Measurements from ENCODE around the gene TMEM272. TPM values are rescaled to one million over a fixed set of nuclear protein-coding genes. Genes with fewer than 3 reads are reported as not detected.

Gene TMEM272
- total RNA-seq, 1 donor from 2014 or later: not detected

- H3K9me3 Mint-ChIP-seq (ENCODE audit: unreplicated experiment): no peaks in the 10 kb centered on the region
- H3K27me3 Mint-ChIP-seq (ENCODE audit: unreplicated experiment): peaks cover 36% of the 10 kb centered on the region
- H3K27ac Mint-ChIP-seq (ENCODE audit: unreplicated experiment): no peak overlapping the region
- H3K4me1 Mint-ChIP-seq (ENCODE audit: unreplicated experiment): peaks cover 6% of the 10 kb centered on the region
- TF ChIP-seq, protein P1, sequence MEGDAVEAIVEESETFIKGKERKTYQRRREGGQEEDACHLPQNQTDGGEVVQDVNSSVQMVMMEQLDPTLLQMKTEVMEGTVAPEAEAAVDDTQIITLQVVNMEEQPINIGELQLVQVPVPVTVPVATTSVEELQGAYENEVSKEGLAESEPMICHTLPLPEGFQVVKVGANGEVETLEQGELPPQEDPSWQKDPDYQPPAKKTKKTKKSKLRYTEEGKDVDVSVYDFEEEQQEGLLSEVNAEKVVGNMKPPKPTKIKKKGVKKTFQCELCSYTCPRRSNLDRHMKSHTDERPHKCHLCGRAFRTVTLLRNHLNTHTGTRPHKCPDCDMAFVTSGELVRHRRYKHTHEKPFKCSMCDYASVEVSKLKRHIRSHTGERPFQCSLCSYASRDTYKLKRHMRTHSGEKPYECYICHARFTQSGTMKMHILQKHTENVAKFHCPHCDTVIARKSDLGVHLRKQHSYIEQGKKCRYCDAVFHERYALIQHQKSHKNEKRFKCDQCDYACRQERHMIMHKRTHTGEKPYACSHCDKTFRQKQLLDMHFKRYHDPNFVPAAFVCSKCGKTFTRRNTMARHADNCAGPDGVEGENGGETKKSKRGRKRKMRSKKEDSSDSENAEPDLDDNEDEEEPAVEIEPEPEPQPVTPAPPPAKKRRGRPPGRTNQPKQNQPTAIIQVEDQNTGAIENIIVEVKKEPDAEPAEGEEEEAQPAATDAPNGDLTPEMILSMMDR (IDR thresholded peaks at IDR 0.05): no peak
- H3K36me3 Mint-ChIP-seq (ENCODE audit: unreplicated experiment): no peaks in the 10 kb centered on the region
- no peak for DNase-seq (ENCODE audit: extremely low spot score, unreplicated experiment)
- no peak overlapping the region for H3K4me3 Mint-ChIP-seq (ENCODE audit: unreplicated experiment)
These were observed 22.7 kb downstream of the TMEM272 start for GRCh38 chr13:51822106-51822815.

DNA sequence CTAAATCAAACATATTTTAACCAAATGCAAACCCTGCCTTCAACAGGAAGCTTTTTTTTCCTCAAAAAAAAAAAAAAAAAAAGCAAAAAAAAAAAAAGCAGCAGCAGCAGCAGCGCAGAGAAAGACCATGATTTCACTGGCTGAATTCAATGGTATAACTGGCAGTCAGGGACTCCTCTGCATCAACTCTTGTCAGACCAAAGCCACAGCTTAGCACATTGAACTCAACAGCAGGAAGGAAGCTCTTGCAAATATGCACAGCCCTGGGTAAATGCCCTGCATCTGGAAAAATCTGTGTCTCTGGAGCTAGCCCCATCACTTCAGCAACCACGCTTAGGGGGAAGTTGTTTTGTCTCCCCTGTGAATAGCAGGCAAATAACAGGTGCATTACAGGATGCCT is 23.4 kb downstream of the TMEM272 start:
- Mint-ChIP-seq H3K4me3 (ENCODE audit: unreplicated experiment) (no peak overlapping the region), H3K9me3 (ENCODE audit: unreplicated experiment) (no peaks in the 10 kb centered on the region), H3K27me3 (ENCODE audit: unreplicated experiment) (peaks cover 43% of the 10 kb centered on the region), H3K4me1 (ENCODE audit: unreplicated experiment) (peaks cover 6% of the 10 kb centered on the region), H3K27ac (ENCODE audit: unreplicated experiment) (no peak overlapping the region), H3K36me3 (ENCODE audit: unreplicated experiment) (no peaks in the 10 kb centered on the region)
- TF ChIP-seq, protein P1 (IDR thresholded peaks at IDR 0.05): no peak
- DNase-seq (ENCODE audit: extremely low spot score, unreplicated experiment): no peak

DNA sequence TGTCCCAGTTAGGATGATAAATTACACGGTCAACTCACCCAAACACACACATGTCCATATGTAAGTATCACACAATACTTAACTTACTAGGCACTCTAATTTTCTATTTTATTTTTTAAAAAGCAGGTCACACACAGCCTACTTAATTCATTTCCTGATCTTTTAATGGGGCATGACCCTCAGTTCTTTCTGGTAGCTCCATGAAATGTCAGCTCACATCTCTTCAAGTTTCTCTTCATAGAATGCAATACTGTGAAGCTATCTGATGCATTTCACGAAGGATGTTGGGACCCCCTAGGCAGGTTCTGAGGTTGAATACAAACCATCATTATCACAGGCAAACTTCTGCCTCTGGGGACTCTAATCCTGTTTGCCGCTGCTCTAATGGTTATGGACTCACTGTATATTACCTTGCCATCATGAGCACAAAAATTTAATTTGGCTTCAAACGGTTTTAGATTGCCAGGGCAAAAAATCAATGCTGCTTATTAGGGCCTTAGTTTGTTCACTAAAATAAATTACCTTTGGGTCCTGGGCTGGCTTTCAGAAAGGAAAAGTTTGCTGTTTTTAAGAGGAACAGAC is 24.9 kb downstream of the TMEM272 start:
- Mint-ChIP-seq H3K27ac (ENCODE audit: unreplicated experiment) (no peak overlapping the region), H3K36me3 (ENCODE audit: unreplicated experiment) (no peaks in the 10 kb centered on the region), H3K4me1 (ENCODE audit: unreplicated experiment) (peaks cover 8% of the 10 kb centered on the region), H3K9me3 (ENCODE audit: unreplicated experiment) (no peaks in the 10 kb centered on the region), H3K4me3 (ENCODE audit: unreplicated experiment) (no peak overlapping the region), H3K27me3 (ENCODE audit: unreplicated experiment) (peaks cover 46% of the 10 kb centered on the region)
- TF ChIP-seq, protein P1 (IDR thresholded peaks at IDR 0.05): no peak
- no peak for DNase-seq (ENCODE audit: extremely low spot score, unreplicated experiment)

DNA sequence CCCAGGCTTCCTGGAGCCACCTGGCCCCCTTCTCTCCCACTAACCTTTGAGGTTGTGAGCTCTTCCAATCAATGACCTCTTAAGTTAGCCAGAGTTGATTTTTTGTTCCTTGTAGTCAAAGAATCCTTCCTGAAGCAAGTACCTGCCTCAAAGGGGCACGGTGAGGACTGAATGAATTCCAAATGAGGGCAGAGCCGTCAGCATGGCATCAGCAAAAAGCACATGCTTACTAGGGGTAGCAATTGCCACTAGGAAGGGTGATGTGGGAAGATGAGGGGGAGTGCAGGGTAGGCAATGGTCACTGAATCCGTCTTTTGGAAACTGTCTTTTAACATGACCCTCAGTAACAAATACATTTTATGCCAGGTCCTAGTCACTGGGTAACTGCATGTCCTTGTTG is 25.4 kb downstream of the TMEM272 start:
- no peak for DNase-seq (ENCODE audit: extremely low spot score, unreplicated experiment)
- TF ChIP-seq, protein P1 (IDR thresholded peaks at IDR 0.05): no peak
- no peak overlapping the region for H3K4me3 Mint-ChIP-seq (ENCODE audit: unreplicated experiment)
- H3K36me3 Mint-ChIP-seq (ENCODE audit: unreplicated experiment): no peaks in the 10 kb centered on the region
- peaks cover 8% of the 10 kb centered on the region for H3K4me1 Mint-ChIP-seq (ENCODE audit: unreplicated experiment)
- H3K9me3 Mint-ChIP-seq (ENCODE audit: unreplicated experiment): no peaks in the 10 kb centered on the region
- peaks cover 46% of the 10 kb centered on the region for H3K27me3 Mint-ChIP-seq (ENCODE audit: unreplicated experiment)
- no peak overlapping the region for H3K27ac Mint-ChIP-seq (ENCODE audit: unreplicated experiment)

DNA sequence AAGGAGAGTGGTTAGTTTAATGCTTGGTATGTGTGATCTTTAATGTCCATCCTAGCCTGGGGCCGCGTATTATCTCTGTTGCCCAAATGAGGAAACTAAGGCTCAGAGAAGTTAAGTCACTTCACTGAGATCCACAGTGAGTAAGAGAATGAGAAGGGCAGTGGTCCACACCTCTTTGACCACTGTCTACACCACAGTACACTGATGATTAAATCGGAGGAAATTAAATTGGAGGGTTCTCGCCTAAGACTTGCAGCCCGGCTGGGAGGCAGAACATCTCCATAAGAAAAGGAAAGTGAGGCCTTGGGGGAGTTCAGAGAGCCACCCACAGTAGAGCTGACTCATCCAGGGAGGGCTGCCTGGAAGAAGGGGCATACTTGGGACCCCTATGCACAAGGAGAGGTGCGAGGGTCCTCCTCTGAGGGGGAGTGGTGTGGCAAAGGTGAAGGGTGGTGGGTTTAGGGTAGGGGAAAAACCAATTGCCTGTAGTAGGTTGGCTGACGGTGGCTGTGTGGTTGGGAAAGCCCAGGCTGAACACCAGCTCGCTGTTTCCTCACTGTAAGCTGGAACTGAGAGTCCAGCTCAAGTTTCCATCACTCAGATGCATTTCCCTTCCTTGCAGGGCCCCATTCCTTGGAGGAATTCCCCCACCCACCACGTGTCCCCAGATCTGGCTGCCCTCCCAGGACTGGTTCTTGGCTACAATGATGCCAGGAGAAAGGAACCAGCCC is 26.0 kb downstream of the TMEM272 start:
- Mint-ChIP-seq H3K9me3 (ENCODE audit: unreplicated experiment) (no peaks in the 10 kb centered on the region), H3K4me1 (ENCODE audit: unreplicated experiment) (peaks cover 8% of the 10 kb centered on the region), H3K27me3 (ENCODE audit: unreplicated experiment) (peaks cover 46% of the 10 kb centered on the region), H3K4me3 (ENCODE audit: unreplicated experiment) (no peak overlapping the region), H3K27ac (ENCODE audit: unreplicated experiment) (no peak overlapping the region), H3K36me3 (ENCODE audit: unreplicated experiment) (no peaks in the 10 kb centered on the region)
- DNase-seq (ENCODE audit: extremely low spot score, unreplicated experiment): no peak
- TF ChIP-seq, protein P1 (IDR thresholded peaks at IDR 0.05): no peak
